Neural cell (in vitro differentiated cells): ENCODE data around the gene GRID1.

Source experiments
- CTCF ChIP-seq: fragments of 450-650 bp; IDR thresholded peaks from 2 replicates; pipeline ENCODE4 v1.5.1; 2014; ENCODE audit warnings: antibody characterized with exemption, mild to moderate bottlenecking, moderate library complexity; ENCODE audit not compliant: poor library complexity, severe bottlenecking
- EP300 ChIP-seq: fragments of 450-650 bp; conservative IDR thresholded peaks from 2 replicates; pipeline ENCODE4 v1.6.1; 2014; ENCODE audit warnings: antibody characterized with exemption, mild to moderate bottlenecking, moderate library complexity; ENCODE audit not compliant: poor library complexity, severe bottlenecking

GRCh38 chr10:85995791-85996190, 370.8 kb downstream of the GRID1 start:
- TF ChIP-seq EP300 = no peak
- peak; percentile 60 for TF ChIP-seq CTCF
